T-helper 1 cell treated with Interleukin-12 subunit alpha and Interleukin-12 subunit beta and Interleukin-4 antibody, amounts not matched to agents 30 μg/mL and 1 μg/mL, for 36 hours (primary cell): ENCODE measurements around the gene NAGS.

Experiments
- H3K27ac Mint-ChIP-seq: one replicate; pipeline ENCODE4 v1.8.0; 2021; ENCODE audit warnings: mild to moderate bottlenecking, mixed read lengths
- H3K27me3 Mint-ChIP-seq: one replicate; pipeline ENCODE4 v1.8.0; 2021; ENCODE audit warnings: low read depth, mixed read lengths
- H3K36me3 Mint-ChIP-seq: one replicate; pipeline ENCODE4 v1.8.0; 2021; ENCODE audit warnings: low read depth, mixed read lengths
- H3K4me1 Mint-ChIP-seq: one replicate; pipeline ENCODE4 v1.8.0; 2021; ENCODE audit warnings: low read depth, mixed read lengths
- H3K4me3 Mint-ChIP-seq: one replicate; pipeline ENCODE4 v1.8.0; 2021; ENCODE audit warnings: mild to moderate bottlenecking, moderate library complexity, mixed read lengths
- H3K9me3 Mint-ChIP-seq: one replicate; pipeline ENCODE4 v1.8.0; 2021; ENCODE audit warnings: mixed read lengths

The NAGS gene

GRCh38 chr17:43976963-43977837 lies 27.2 kb upstream of the NAGS start:
- Mint-ChIP-seq H3K4me3 (no peak overlapping the region), H3K36me3 (no peaks in the 10 kb centered on the region), H3K27me3 (peaks cover 36% of the 10 kb centered on the region), H3K9me3 (no peaks in the 10 kb centered on the region), H3K4me1 (no peaks in the 10 kb centered on the region), H3K27ac (no peak overlapping the region)

- Mint-ChIP-seq H3K36me3 (no peaks in the 10 kb centered on the region), H3K9me3 (no peaks in the 10 kb centered on the region), H3K4me3 (no peak overlapping the region), H3K27ac (no peak overlapping the region), H3K4me1 (no peaks in the 10 kb centered on the region), H3K27me3 (peaks cover 44% of the 10 kb centered on the region)
Measured at GRCh38 chr17:43978078-43978477, 26.3 kb upstream of the NAGS start.

- Mint-ChIP-seq H3K4me3 (no peak overlapping the region), H3K27ac (no peak overlapping the region), H3K9me3 (no peaks in the 10 kb centered on the region), H3K27me3 (peaks cover 46% of the 10 kb centered on the region), H3K36me3 (no peaks in the 10 kb centered on the region), H3K4me1 (no peaks in the 10 kb centered on the region)
Measured at GRCh38 chr17:43979011-43979410, 25.4 kb upstream of the NAGS start.

GRCh38 chr17:43979671-43980070 lies 24.8 kb upstream of the NAGS start:
- H3K27me3 Mint-ChIP-seq: peaks cover 49% of the 10 kb centered on the region

GRCh38 chr17:43982171-43982570 lies 22.3 kb upstream of the NAGS start:
- peaks cover 63% of the 10 kb centered on the region for H3K27me3 Mint-ChIP-seq
- H3K27ac Mint-ChIP-seq: no peak overlapping the region
- no peak overlapping the region for H3K4me3 Mint-ChIP-seq
- H3K4me1 Mint-ChIP-seq: peaks cover 9% of the 10 kb centered on the region
- H3K36me3 Mint-ChIP-seq: no peaks in the 10 kb centered on the region
- H3K9me3 Mint-ChIP-seq: no peaks in the 10 kb centered on the region

More at GRCh38 chr17:43979671-43980070, 24.8 kb upstream of the NAGS start:
- Mint-ChIP-seq H3K4me1 (no peaks in the 10 kb centered on the region), H3K36me3 (no peaks in the 10 kb centered on the region), H3K27ac (no peak overlapping the region), H3K9me3 (no peaks in the 10 kb centered on the region), H3K4me3 (no peak overlapping the region)

GRCh38 chr17:43983196-43983514 lies 21.3 kb upstream of the NAGS start:
- Mint-ChIP-seq H3K4me1 (peaks cover 9% of the 10 kb centered on the region), H3K4me3 (no peak overlapping the region), H3K27ac (no peak overlapping the region)

GRCh38 chr17:43983515-43984411 lies 20.7 kb upstream of the NAGS start:
- Mint-ChIP-seq H3K9me3 (no peaks in the 10 kb centered on the region), H3K36me3 (no peaks in the 10 kb centered on the region), H3K4me1 (peaks cover 9% of the 10 kb centered on the region), H3K27ac (no peak overlapping the region), H3K4me3 (no peak overlapping the region), H3K27me3 (peaks cover 66% of the 10 kb centered on the region)

More at GRCh38 chr17:43983196-43983514, 21.3 kb upstream of the NAGS start:
- H3K36me3 Mint-ChIP-seq: no peaks in the 10 kb centered on the region
- no peaks in the 10 kb centered on the region for H3K9me3 Mint-ChIP-seq
- H3K27me3 Mint-ChIP-seq: peaks cover 68% of the 10 kb centered on the region

- Mint-ChIP-seq H3K36me3 (no peaks in the 10 kb centered on the region), H3K4me3 (no peak overlapping the region), H3K9me3 (no peaks in the 10 kb centered on the region), H3K4me1 (peaks cover 9% of the 10 kb centered on the region), H3K27me3 (peaks cover 66% of the 10 kb centered on the region), H3K27ac (no peak overlapping the region)
Measured at GRCh38 chr17:43984521-43984920, 19.9 kb upstream of the NAGS start.

GRCh38 chr17:43986225-43986981 lies 18.0 kb upstream of the NAGS start:
- H3K27me3 Mint-ChIP-seq: peaks cover 58% of the 10 kb centered on the region
- no peaks in the 10 kb centered on the region for H3K9me3 Mint-ChIP-seq
- H3K36me3 Mint-ChIP-seq: no peaks in the 10 kb centered on the region
- H3K27ac Mint-ChIP-seq: no peak overlapping the region
- H3K4me3 Mint-ChIP-seq: no peak overlapping the region
- peaks cover 9% of the 10 kb centered on the region for H3K4me1 Mint-ChIP-seq

- no peaks in the 10 kb centered on the region for H3K9me3 Mint-ChIP-seq
- peaks cover 9% of the 10 kb centered on the region for H3K4me1 Mint-ChIP-seq
- H3K27ac Mint-ChIP-seq: no peak overlapping the region
- no peaks in the 10 kb centered on the region for H3K36me3 Mint-ChIP-seq
- H3K27me3 Mint-ChIP-seq: peaks cover 48% of the 10 kb centered on the region
- no peak overlapping the region for H3K4me3 Mint-ChIP-seq
Measured at GRCh38 chr17:43987131-43988021, 17.0 kb upstream of the NAGS start.

- H3K27ac Mint-ChIP-seq: no peak overlapping the region
- no peaks in the 10 kb centered on the region for H3K9me3 Mint-ChIP-seq
- no peaks in the 10 kb centered on the region for H3K36me3 Mint-ChIP-seq
- peaks cover 9% of the 10 kb centered on the region for H3K4me1 Mint-ChIP-seq
- H3K4me3 Mint-ChIP-seq: no peak overlapping the region
- H3K27me3 Mint-ChIP-seq: peaks cover 39% of the 10 kb centered on the region
Measured at GRCh38 chr17:43988301-43988700, 16.1 kb upstream of the NAGS start.

- Mint-ChIP-seq H3K27ac (no peak overlapping the region), H3K27me3 (peaks cover 31% of the 10 kb centered on the region), H3K9me3 (no peaks in the 10 kb centered on the region), H3K4me1 (no peaks in the 10 kb centered on the region), H3K4me3 (no peak overlapping the region), H3K36me3 (no peaks in the 10 kb centered on the region)
Measured at GRCh38 chr17:43992641-43993040, 11.8 kb upstream of the NAGS start.

GRCh38 chr17:43994272-43995149 lies 9.9 kb upstream of the NAGS start:
- Mint-ChIP-seq H3K9me3 (no peaks in the 10 kb centered on the region), H3K4me3 (peak overlapping the region; percentile 28), H3K4me1 (no peaks in the 10 kb centered on the region), H3K36me3 (no peaks in the 10 kb centered on the region), H3K27me3 (peaks cover 30% of the 10 kb centered on the region), H3K27ac (no peak overlapping the region)
